GM19468 (cell line): Measurements from ENCODE around the gene PHB1.
A peak's percentile ranks its signal among the peaks of the same experiment; 100 is the strongest.
"Not testable (repeated sequence)": the region's sequence is repeated elsewhere in the genome, so short reads cannot be mapped to it uniquely, and the experiment has no call there.

Experiments
- ATAC-seq: cut with Tn5 transposase; IDR thresholded peaks from one replicate; pipeline ENCODE4 v1.9.1; 2021; ENCODE audit warnings: mild to moderate bottlenecking, moderate library complexity, moderate number of reproducible peaks; ENCODE audit not compliant: unreplicated experiment; ENCODE audit errors: extremely low read depth

The PHB1 gene

GRCh38 chr17:49382556-49382955 is 32.1 kb downstream of the PHB1 start:
- no peak for ATAC-seq

GRCh38 chr17:49381793-49382192 is 32.9 kb downstream of the PHB1 start:
- no peak for ATAC-seq

- no peak for ATAC-seq
These were observed 33.6 kb downstream of the PHB1 start for GRCh38 chr17:49381033-49381432.

GRCh38 chr17:49379926-49380325 is 34.8 kb downstream of the PHB1 start:
- no peak for ATAC-seq

- ATAC-seq, result no peak
These were observed 36.4 kb downstream of the PHB1 start for GRCh38 chr17:49378311-49378710.

- ATAC-seq, result no peak
These were observed 39.1 kb downstream of the PHB1 start for GRCh38 chr17:49375544-49375943.

- ATAC-seq, result no peak
These were observed 41.6 kb downstream of the PHB1 start for GRCh38 chr17:49373115-49373514.

- ATAC-seq, result no peak
These were observed 42.3 kb downstream of the PHB1 start for GRCh38 chr17:49372425-49372824.

- ATAC-seq, result no peak
These were observed 43.5 kb downstream of the PHB1 start for GRCh38 chr17:49370971-49371834.

- no peak for ATAC-seq
These were observed 44.9 kb downstream of the PHB1 start for GRCh38 chr17:49369760-49370159.

GRCh38 chr17:49369089-49369488 is 45.6 kb downstream of the PHB1 start:
- no peak for ATAC-seq

GRCh38 chr17:49365667-49366066 is 49.0 kb downstream of the PHB1 start:
- ATAC-seq, result no peak

- not testable (repeated sequence) for ATAC-seq
These were observed 49.6 kb downstream of the PHB1 start for GRCh38 chr17:49365126-49365525.

- ATAC-seq, result no peak
These were observed 50.6 kb downstream of the PHB1 start for GRCh38 chr17:49364119-49364518.

GRCh38 chr17:49363251-49363650 is 51.4 kb downstream of the PHB1 start:
- ATAC-seq, result no peak

- no peak for ATAC-seq
These were observed 52.0 kb downstream of the PHB1 start for GRCh38 chr17:49362723-49363117.

- ATAC-seq, result peak; percentile 44
These were observed 52.6 kb downstream of the PHB1 start, which contains the start of gene ZNF652 for GRCh38 chr17:49361902-49362722. ZNF652 (minus strand) TSS chr17:49362250; CDS start chr17:49317725, 44,525 bp downstream.

GRCh38 chr17:49361129-49361901 is 53.4 kb downstream of the PHB1 start:
- no peak for ATAC-seq

GRCh38 chr17:49360796-49361128 is 53.9 kb downstream of the PHB1 start:
- no peak for ATAC-seq

GRCh38 chr17:49359990-49360795 is 54.5 kb downstream of the PHB1 start:
- no peak for ATAC-seq
